B cell (primary cell): ENCODE results near the gene KCNN2.

Experiments used
- CTCF ChIP-seq: fragments of 200-600 bp; IDR thresholded peaks from one replicate; pipeline ENCODE4 v1.8.0; 2022; ENCODE audit warnings: antibody characterized with exemption, mild to moderate bottlenecking
- EZH2 ChIP-seq: IDR thresholded peaks from 2 replicates; pipeline ENCODE4 v1.6.1; 2012; ENCODE audit warnings: borderline replicate concordance, low read depth, mild to moderate bottlenecking, moderate library complexity, low read length; ENCODE audit not compliant: insufficient read depth, poor library complexity, severe bottlenecking

DNA sequence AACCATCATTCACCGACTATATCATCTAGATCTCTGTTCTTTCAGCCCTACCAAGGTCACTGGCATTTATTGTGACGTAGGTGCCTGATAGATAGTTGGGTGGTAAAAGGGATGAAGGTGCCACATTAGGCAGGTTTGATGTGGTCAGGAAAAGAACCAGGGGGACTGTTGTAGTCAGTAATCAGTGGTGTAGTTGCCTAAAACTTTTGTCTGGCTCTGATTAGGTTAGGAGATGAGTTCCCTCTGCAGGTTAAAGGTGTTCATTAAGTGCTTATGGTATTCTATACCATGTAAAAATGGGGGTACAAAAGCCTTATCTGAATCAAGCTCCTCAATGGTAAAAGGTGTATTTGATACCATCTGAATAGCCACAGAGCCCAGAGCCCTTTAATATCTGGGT lies 55.6 kb downstream of the KCNN2 start:
- TF ChIP-seq CTCF (no peak), EZH2 (no peak)
